Measurements from ENCODE around the gene PHF21B.

Gene PHF21B

DNA sequence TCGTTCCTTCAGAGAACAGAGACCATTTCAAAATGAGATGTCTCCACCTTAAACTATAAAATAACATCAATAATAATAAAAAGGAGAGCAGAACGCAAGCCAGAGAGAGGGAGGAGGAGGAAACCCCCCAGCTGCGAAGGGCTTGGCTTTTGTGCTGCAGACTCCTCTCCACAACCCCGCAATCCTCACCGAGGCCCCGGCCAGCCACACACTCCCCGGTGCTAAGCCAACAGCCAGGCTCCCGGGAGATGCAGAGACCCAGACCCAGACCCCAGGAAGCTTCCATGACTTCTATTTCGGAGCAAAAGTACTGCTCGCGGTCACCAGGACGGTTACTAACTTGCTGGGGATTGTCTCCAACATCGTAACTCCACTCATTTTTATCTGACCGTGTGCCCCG is 10.6 kb downstream of the PHF21B start:
- no peaks in the 10 kb centered on the region for H3K36me3 ChIP-seq (ENCODE audit: control insufficient read depth in 1 of 2, insufficient read depth in 2 of 2, low read length in 2 of 2)
- no peaks in the 10 kb centered on the region for H3K27me3 ChIP-seq (ENCODE audit: low read depth, low read length)
- H3K4me3 ChIP-seq (ENCODE audit: low read depth in 1 of 2, low read length in 2 of 2): no peak overlapping the region
- H3K4me1 ChIP-seq (ENCODE audit: control insufficient read depth in 1 of 2, insufficient read depth in 2 of 2, low read length in 2 of 2): no peaks in the 10 kb centered on the region
- no peak overlapping the region for H3K27ac ChIP-seq (ENCODE audit: low read length)
- H3K9me3 ChIP-seq (ENCODE audit: control insufficient read depth in 1 of 2, low read length in 2 of 2): no peaks in the 10 kb centered on the region

DNA sequence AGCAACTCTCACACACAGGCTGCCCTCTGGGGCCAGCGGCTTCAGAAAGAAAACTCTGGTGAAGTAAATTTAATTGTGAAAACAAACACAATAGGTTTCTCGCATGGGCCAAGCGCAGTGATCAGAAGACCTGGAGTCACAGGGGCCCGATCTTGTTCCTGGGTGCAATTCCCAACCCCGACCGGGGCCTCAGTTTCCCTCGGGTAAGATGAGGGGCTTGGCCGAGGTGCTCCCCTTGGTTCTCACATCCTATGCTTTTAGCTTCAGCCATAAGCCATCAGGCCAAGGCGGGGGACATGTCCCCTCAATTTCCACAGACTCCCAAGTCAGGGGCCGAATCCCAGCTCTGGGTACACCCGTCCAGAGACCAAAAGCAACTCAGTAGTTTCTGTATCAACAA is 11.5 kb downstream of the PHF21B start:
- Histone ChIP-seq H3K36me3 (ENCODE audit: control insufficient read depth in 1 of 2, insufficient read depth in 2 of 2, low read length in 2 of 2) (no peaks in the 10 kb centered on the region), H3K9me3 (ENCODE audit: control insufficient read depth in 1 of 2, low read length in 2 of 2) (no peaks in the 10 kb centered on the region), H3K27ac (ENCODE audit: low read length) (no peak overlapping the region), H3K4me1 (ENCODE audit: control insufficient read depth in 1 of 2, insufficient read depth in 2 of 2, low read length in 2 of 2) (no peaks in the 10 kb centered on the region), H3K27me3 (ENCODE audit: low read depth, low read length) (no peaks in the 10 kb centered on the region), H3K4me3 (ENCODE audit: low read depth in 1 of 2, low read length in 2 of 2) (no peak overlapping the region)

DNA sequence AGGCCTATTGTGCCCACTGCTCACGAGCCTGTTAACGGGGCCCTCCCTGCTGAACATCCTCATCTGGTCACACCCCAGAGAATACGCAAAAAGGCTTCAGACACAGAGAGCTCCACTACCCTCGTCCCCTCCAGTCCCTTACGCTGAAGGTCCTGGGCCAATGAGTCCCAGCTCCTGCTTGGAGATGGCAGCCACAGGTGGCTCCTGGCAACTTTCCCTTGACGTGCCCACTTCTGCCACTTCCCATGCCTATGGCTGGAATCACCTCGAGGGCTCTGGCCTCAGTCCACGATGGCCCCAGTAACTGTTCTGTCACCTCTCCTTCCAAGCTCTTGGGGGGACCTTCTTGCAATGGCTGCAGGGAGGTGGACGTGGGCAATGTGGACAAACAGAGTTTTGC is 12.7 kb downstream of the PHF21B start:
- Histone ChIP-seq H3K27ac (ENCODE audit: low read length) (no peak overlapping the region), H3K9me3 (ENCODE audit: control insufficient read depth in 1 of 2, low read length in 2 of 2) (no peaks in the 10 kb centered on the region), H3K4me3 (ENCODE audit: low read depth in 1 of 2, low read length in 2 of 2) (no peak overlapping the region), H3K36me3 (ENCODE audit: control insufficient read depth in 1 of 2, insufficient read depth in 2 of 2, low read length in 2 of 2) (no peaks in the 10 kb centered on the region), H3K4me1 (ENCODE audit: control insufficient read depth in 1 of 2, insufficient read depth in 2 of 2, low read length in 2 of 2) (no peaks in the 10 kb centered on the region), H3K27me3 (ENCODE audit: low read depth, low read length) (no peaks in the 10 kb centered on the region)

DNA sequence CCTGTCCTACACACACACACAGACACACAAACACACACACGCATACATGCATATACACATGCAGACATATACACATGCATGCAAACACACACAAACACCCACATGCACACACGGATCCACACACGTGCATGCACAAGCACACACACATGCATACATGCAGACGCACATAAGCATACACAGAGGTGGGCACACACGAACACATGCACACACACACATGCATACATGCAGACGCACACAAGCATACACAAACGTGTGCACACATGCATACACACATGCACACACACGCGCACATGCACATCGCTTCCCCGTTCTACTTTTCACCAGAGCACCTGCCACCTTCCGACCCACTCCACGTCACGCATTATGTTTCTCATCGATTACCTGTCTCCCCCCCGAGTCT is 13.2 kb downstream of the PHF21B start:
- no peaks in the 10 kb centered on the region for H3K27me3 ChIP-seq (ENCODE audit: low read depth, low read length)
- H3K9me3 ChIP-seq (ENCODE audit: control insufficient read depth in 1 of 2, low read length in 2 of 2): no peaks in the 10 kb centered on the region
- no peak overlapping the region for H3K4me3 ChIP-seq (ENCODE audit: low read depth in 1 of 2, low read length in 2 of 2)
- H3K4me1 ChIP-seq (ENCODE audit: control insufficient read depth in 1 of 2, insufficient read depth in 2 of 2, low read length in 2 of 2): no peaks in the 10 kb centered on the region
- H3K27ac ChIP-seq (ENCODE audit: low read length): no peak overlapping the region
- H3K36me3 ChIP-seq (ENCODE audit: control insufficient read depth in 1 of 2, insufficient read depth in 2 of 2, low read length in 2 of 2): no peaks in the 10 kb centered on the region

DNA sequence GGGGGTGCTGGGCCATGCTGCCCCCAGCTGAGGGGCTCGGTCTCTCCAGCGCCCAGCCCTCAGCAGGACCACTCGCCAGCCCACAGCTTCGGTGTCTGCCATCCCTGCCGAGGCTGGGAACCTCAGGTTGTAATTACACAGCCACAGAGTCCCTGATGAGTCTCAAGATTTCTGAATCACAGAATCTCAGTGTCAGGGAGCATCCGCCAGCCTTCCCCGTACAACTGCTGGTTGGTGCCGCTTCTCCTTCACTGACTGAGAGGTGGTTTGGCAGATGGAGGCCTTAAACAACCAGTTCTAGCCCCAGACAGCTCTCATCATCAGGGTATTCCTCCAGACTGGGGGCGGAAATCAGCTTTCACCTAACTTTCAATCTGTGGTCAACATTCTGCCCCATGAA is 13.7 kb downstream of the PHF21B start:
- Histone ChIP-seq H3K4me1 (ENCODE audit: control insufficient read depth in 1 of 2, insufficient read depth in 2 of 2, low read length in 2 of 2) (no peaks in the 10 kb centered on the region), H3K27ac (ENCODE audit: low read length) (no peak overlapping the region), H3K4me3 (ENCODE audit: low read depth in 1 of 2, low read length in 2 of 2) (no peak overlapping the region), H3K27me3 (ENCODE audit: low read depth, low read length) (no peaks in the 10 kb centered on the region), H3K9me3 (ENCODE audit: control insufficient read depth in 1 of 2, low read length in 2 of 2) (no peaks in the 10 kb centered on the region), H3K36me3 (ENCODE audit: control insufficient read depth in 1 of 2, insufficient read depth in 2 of 2, low read length in 2 of 2) (no peaks in the 10 kb centered on the region)

DNA sequence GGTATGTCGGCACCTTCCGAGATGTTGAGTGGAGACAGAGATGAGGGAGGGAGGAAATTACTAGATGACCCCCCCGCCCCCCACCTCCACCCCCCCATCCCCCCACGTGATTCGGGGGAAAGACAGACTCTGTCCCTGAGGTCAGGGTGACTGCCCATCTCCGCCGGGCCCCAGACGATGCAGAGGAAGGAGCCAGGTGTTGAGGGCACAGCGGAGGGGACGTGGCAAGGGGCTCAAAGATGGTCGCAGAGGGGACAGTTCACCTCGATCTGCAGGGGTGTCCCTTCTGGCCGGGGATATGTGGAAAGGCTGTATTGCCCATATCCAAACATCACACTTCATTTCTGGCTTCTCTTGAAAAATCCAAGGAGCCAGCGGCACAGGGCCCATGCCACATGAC is 14.1 kb downstream of the PHF21B start:
- Histone ChIP-seq H3K27ac (ENCODE audit: low read length) (no peak overlapping the region), H3K4me1 (ENCODE audit: control insufficient read depth in 1 of 2, insufficient read depth in 2 of 2, low read length in 2 of 2) (no peaks in the 10 kb centered on the region), H3K27me3 (ENCODE audit: low read depth, low read length) (no peaks in the 10 kb centered on the region), H3K9me3 (ENCODE audit: control insufficient read depth in 1 of 2, low read length in 2 of 2) (no peaks in the 10 kb centered on the region), H3K36me3 (ENCODE audit: control insufficient read depth in 1 of 2, insufficient read depth in 2 of 2, low read length in 2 of 2) (no peaks in the 10 kb centered on the region), H3K4me3 (ENCODE audit: low read depth in 1 of 2, low read length in 2 of 2) (no peak overlapping the region)

DNA sequence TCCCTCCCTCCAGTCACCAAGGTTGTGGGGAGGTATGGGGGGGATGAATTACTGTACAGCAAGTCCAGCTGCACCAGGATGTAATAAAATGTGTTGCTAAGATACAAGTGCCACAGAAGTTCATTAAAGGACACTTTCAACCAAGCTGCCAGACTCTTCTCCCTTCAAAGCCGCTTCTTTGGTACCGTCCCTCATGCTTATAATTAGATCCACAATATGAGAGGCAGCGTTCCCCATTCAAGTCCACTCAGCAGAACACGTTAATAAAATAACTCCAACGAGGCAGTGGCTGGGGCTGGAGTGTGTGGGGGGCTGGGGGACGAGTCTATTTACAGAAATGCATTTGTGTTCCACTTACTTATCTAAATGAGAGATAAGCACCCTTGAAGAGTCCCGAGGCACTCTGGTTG is 14.7 kb downstream of the PHF21B start:
- Histone ChIP-seq H3K4me1 (ENCODE audit: control insufficient read depth in 1 of 2, insufficient read depth in 2 of 2, low read length in 2 of 2) (no peaks in the 10 kb centered on the region), H3K36me3 (ENCODE audit: control insufficient read depth in 1 of 2, insufficient read depth in 2 of 2, low read length in 2 of 2) (no peaks in the 10 kb centered on the region), H3K4me3 (ENCODE audit: low read depth in 1 of 2, low read length in 2 of 2) (no peak overlapping the region), H3K27ac (ENCODE audit: low read length) (no peak overlapping the region), H3K9me3 (ENCODE audit: control insufficient read depth in 1 of 2, low read length in 2 of 2) (no peaks in the 10 kb centered on the region), H3K27me3 (ENCODE audit: low read depth, low read length) (no peaks in the 10 kb centered on the region)

DNA sequence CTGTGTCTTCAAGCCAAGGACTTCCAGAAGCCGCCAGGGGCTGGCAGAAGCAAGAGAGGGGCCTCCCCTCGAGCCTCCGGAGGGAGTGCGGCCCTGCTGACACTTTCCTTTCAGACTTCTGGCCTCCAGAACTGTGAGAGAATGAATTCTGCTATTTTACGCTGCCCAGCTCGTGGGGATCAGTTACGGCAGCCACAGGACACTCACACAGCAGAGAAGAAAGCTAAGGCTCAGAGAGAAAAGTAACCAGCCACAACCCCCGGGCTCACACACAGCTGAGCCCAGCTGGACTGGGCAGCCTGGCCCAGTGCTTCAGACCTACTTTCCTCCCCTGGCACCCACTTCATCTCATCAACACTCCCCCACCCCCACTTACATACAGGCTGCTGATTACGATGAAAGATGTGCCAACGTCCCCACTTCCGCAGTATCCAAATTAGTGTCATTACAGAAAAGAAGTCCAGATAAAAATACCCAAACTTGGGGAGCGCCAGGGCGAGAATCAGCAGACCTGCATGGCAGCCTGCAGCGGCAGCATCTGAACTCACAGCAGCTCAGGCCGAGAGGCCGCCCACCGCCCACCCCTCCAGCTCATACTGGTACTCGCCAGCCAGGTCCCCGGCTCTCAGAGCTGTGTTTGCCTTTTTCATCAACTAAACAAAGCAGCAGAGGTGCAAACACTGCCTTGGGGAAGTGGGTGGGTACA is 15.3 kb downstream of the PHF21B start:
- H3K27ac ChIP-seq (ENCODE audit: low read length): no peak overlapping the region
- H3K36me3 ChIP-seq (ENCODE audit: control insufficient read depth in 1 of 2, insufficient read depth in 2 of 2, low read length in 2 of 2): no peaks in the 10 kb centered on the region
- H3K9me3 ChIP-seq (ENCODE audit: control insufficient read depth in 1 of 2, low read length in 2 of 2): no peaks in the 10 kb centered on the region
- no peak overlapping the region for H3K4me3 ChIP-seq (ENCODE audit: low read depth in 1 of 2, low read length in 2 of 2)
- no peaks in the 10 kb centered on the region for H3K4me1 ChIP-seq (ENCODE audit: control insufficient read depth in 1 of 2, insufficient read depth in 2 of 2, low read length in 2 of 2)
- no peaks in the 10 kb centered on the region for H3K27me3 ChIP-seq (ENCODE audit: low read depth, low read length)

DNA sequence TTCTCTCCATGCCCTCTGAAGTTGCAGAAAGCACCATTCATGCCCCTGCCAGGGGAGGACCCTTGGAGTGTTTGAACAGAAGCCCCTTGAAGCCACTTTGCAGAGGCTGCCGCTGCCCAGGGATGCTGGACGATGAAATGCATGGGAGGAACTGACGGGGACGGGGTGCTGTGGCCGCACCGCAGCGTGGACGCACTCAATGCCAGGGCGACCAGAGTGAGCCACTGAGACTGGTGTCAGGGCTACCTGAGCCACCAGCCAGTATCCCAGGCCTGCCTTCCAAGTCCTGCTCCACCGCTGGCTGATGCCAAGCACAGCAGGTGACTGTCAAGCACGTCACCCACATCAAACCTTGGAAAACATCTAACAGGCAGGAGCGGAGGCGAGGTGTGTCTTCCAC is 17.6 kb downstream of the PHF21B start:
- Histone ChIP-seq H3K27ac (ENCODE audit: low read length) (no peak overlapping the region), H3K4me3 (ENCODE audit: low read depth in 1 of 2, low read length in 2 of 2) (no peak overlapping the region), H3K4me1 (ENCODE audit: control insufficient read depth in 1 of 2, insufficient read depth in 2 of 2, low read length in 2 of 2) (no peaks in the 10 kb centered on the region)

DNA sequence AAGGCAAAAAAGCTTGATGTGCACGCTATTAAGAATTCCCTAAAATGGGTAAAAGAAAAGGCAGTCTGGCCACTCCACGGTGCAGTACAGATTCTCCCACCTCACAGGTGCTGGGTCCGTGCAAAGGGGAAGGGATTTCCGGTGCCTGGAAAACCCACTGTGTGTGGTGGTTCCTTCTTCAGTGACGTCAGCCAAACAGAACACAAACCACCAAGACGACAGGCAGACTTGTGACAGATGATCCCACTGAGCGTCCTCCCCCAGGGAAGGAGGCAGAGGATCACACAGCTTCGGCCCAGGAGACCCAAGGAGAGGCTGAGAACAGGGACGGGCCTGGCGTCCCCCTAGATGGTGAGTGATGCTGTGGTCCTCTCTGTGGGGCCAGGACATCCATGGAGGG is 18.6 kb downstream of the PHF21B start:
- Histone ChIP-seq H3K27me3 (ENCODE audit: low read depth, low read length) (no peaks in the 10 kb centered on the region), H3K4me1 (ENCODE audit: control insufficient read depth in 1 of 2, insufficient read depth in 2 of 2, low read length in 2 of 2) (no peaks in the 10 kb centered on the region), H3K36me3 (ENCODE audit: control insufficient read depth in 1 of 2, insufficient read depth in 2 of 2, low read length in 2 of 2) (no peaks in the 10 kb centered on the region), H3K4me3 (ENCODE audit: low read depth in 1 of 2, low read length in 2 of 2) (no peak overlapping the region), H3K27ac (ENCODE audit: low read length) (no peak overlapping the region), H3K9me3 (ENCODE audit: control insufficient read depth in 1 of 2, low read length in 2 of 2) (no peaks in the 10 kb centered on the region)

More for the DNA sequence above, 17.6 kb downstream of the PHF21B start:
- no peaks in the 10 kb centered on the region for H3K27me3 ChIP-seq (ENCODE audit: low read depth, low read length)
- H3K36me3 ChIP-seq (ENCODE audit: control insufficient read depth in 1 of 2, insufficient read depth in 2 of 2, low read length in 2 of 2): no peaks in the 10 kb centered on the region
- no peaks in the 10 kb centered on the region for H3K9me3 ChIP-seq (ENCODE audit: control insufficient read depth in 1 of 2, low read length in 2 of 2)

DNA sequence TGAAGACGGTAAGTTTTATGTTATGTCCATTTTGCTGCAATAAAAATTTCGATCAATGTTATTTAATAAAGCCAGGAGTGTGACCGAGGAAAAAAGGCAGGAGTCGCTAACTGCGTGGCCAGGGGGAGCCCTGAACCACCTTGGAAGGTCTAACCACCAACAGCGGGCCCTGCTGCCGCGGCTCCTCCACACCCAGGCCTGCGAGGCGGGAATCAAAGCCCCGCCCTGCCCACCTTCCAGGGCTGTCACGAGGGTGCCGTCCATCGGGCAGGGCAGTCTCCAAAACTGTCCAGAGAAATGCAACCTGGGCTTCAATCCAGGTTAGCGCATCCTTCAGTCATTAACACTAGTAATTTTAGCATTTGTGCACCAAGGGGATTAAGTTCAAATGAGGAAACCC is 19.0 kb downstream of the PHF21B start:
- no peaks in the 10 kb centered on the region for H3K36me3 ChIP-seq (ENCODE audit: control insufficient read depth in 1 of 2, insufficient read depth in 2 of 2, low read length in 2 of 2)
- H3K9me3 ChIP-seq (ENCODE audit: control insufficient read depth in 1 of 2, low read length in 2 of 2): no peaks in the 10 kb centered on the region
- no peak overlapping the region for H3K27ac ChIP-seq (ENCODE audit: low read length)
- no peaks in the 10 kb centered on the region for H3K4me1 ChIP-seq (ENCODE audit: control insufficient read depth in 1 of 2, insufficient read depth in 2 of 2, low read length in 2 of 2)
- no peaks in the 10 kb centered on the region for H3K27me3 ChIP-seq (ENCODE audit: low read depth, low read length)
- H3K4me3 ChIP-seq (ENCODE audit: low read depth in 1 of 2, low read length in 2 of 2): no peak overlapping the region

DNA sequence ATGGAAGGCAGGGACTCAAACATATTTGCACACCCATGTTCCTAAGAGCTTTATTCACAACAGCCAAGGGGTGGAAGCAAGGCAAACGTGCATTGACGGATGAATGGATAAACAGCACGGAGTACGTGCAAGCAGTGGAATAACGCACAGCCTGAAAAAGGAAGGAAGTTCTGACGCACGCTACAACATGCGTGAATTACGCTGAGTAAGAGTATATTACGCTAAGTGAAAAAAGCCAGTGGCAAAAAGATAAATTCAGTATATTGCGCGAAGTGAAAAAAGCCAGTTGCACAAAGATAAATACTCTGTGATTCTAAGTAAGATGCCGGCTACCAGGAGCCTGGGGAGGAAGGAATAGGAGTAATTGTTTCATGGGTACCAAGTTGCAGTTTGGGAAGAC is 19.5 kb downstream of the PHF21B start:
- Histone ChIP-seq H3K27ac (ENCODE audit: low read length) (no peak overlapping the region), H3K27me3 (ENCODE audit: low read depth, low read length) (no peaks in the 10 kb centered on the region), H3K4me3 (ENCODE audit: low read depth in 1 of 2, low read length in 2 of 2) (no peak overlapping the region), H3K4me1 (ENCODE audit: control insufficient read depth in 1 of 2, insufficient read depth in 2 of 2, low read length in 2 of 2) (no peaks in the 10 kb centered on the region), H3K36me3 (ENCODE audit: control insufficient read depth in 1 of 2, insufficient read depth in 2 of 2, low read length in 2 of 2) (no peaks in the 10 kb centered on the region), H3K9me3 (ENCODE audit: control insufficient read depth in 1 of 2, low read length in 2 of 2) (no peaks in the 10 kb centered on the region)
